ENCODE results near the gene ABLIM2.

ABLIM2 gene

DNA sequence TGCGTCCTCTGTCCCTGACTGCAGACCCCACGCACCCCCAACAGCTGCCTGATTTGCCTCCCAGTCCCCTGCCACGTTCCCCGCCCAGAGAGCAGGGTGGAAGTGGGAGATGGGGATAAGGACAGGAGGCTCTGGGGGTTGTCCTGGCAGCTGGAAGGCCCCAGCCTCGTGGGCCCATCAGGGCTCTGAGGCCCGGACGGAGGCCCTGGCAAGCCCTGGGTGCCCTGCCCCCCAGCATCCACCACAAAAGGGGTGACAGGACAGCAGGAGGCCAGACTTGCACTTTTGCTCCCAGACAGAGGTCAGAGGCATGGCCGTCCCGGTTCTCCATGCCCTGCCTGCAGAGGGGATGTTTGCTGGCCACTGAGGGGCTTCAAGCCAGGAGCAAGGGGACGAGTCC is 45.2 kb upstream of the ABLIM2 start:
- no peak overlapping the region for H3K27ac Mint-ChIP-seq
- TF ChIP-seq, protein P1, sequence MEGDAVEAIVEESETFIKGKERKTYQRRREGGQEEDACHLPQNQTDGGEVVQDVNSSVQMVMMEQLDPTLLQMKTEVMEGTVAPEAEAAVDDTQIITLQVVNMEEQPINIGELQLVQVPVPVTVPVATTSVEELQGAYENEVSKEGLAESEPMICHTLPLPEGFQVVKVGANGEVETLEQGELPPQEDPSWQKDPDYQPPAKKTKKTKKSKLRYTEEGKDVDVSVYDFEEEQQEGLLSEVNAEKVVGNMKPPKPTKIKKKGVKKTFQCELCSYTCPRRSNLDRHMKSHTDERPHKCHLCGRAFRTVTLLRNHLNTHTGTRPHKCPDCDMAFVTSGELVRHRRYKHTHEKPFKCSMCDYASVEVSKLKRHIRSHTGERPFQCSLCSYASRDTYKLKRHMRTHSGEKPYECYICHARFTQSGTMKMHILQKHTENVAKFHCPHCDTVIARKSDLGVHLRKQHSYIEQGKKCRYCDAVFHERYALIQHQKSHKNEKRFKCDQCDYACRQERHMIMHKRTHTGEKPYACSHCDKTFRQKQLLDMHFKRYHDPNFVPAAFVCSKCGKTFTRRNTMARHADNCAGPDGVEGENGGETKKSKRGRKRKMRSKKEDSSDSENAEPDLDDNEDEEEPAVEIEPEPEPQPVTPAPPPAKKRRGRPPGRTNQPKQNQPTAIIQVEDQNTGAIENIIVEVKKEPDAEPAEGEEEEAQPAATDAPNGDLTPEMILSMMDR (IDR thresholded peaks at IDR 0.05), result no peak
- H3K4me1 Mint-ChIP-seq, result peaks cover 86% of the 10 kb centered on the region
- no peaks in the 10 kb centered on the region for H3K9me3 Mint-ChIP-seq
- H3K36me3 Mint-ChIP-seq (ENCODE audit: low read depth), result no peaks in the 10 kb centered on the region
- DNase-seq, result no peak
- H3K4me3 Mint-ChIP-seq, result no peak overlapping the region
- H3K27me3 Mint-ChIP-seq (ENCODE audit: low read depth, poor library complexity), result no peaks in the 10 kb centered on the region

DNA sequence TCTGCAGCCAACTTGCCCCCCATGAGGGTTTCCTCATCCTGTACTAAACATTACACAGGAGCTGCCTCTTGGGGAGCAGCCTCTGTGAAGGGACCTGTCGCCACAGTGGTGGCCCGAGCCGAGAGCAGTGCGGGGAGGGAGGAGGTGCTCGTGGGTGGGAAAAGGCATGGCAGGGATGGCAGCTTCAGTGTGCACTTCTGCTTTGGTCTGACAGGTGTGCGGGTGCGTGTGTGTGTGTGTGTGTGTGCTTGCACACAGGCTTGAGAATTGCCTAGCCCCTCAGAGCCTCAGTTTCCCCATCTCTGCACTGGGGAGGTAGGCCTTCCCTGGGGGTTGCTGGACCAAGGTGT is 44.4 kb upstream of the ABLIM2 start:
- H3K9me3 Mint-ChIP-seq, result no peaks in the 10 kb centered on the region
- H3K4me1 Mint-ChIP-seq, result peaks cover 92% of the 10 kb centered on the region
- H3K27me3 Mint-ChIP-seq (ENCODE audit: low read depth, poor library complexity), result no peaks in the 10 kb centered on the region
- H3K36me3 Mint-ChIP-seq (ENCODE audit: low read depth), result no peaks in the 10 kb centered on the region
- no peak for DNase-seq
- no peak overlapping the region for H3K27ac Mint-ChIP-seq
- TF ChIP-seq, protein P1 (IDR thresholded peaks at IDR 0.05), result no peak
- no peak overlapping the region for H3K4me3 Mint-ChIP-seq

DNA sequence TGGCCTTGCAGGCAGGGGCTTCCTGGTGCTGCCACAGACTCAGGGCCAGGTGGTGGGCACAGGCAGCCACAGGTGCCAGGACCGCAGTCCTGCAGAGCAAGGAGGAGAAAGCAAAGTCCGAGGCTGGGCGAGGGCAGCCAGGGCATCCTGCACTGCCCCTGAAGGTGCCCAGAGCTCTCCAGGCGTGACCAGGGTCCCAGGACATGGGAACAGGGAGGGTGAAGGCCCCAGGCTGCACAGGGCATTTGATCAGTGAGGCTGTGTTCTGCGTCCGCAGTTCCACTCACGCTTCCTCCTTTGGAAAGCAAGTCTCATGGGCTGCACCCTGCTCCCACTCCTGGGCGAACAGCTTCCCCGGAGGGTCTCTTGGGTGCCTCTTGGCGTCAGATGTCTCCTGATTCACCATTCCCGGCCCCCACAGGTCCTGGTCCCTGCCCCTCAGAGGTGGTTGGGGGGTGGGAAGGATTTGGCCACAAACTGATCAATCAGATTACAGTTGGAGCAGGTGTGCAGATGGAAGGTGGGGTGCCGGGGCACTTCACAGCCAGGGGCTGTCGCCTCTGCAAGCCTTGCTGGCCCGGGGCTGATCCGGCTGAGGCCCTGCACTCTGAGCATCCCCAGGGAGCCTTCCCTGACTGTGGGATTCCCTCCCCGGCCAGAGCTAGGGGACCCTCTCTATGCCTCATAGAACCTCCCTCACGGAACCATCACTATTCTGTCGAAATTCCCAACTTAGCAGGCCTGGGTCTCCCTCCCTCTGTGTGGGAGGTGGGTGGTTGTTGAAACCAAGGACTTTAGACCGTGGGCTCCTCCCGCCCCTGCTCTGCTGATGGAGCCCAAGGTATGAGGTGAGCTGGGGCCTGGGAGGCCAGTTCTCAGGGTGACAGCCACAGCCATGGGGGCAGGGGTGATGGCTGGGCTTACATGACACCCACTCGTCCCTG is 43.8 kb upstream of the ABLIM2 start:
- Mint-ChIP-seq H3K9me3 (no peaks in the 10 kb centered on the region), H3K27me3 (ENCODE audit: low read depth, poor library complexity) (no peaks in the 10 kb centered on the region), H3K27ac (peak overlapping the region; percentile 50), H3K4me3 (no peak overlapping the region), H3K4me1 (peaks cover 86% of the 10 kb centered on the region), H3K36me3 (ENCODE audit: low read depth) (no peaks in the 10 kb centered on the region)
- TF ChIP-seq, protein P1 (IDR thresholded peaks at IDR 0.05), result no peak
- no peak for DNase-seq

DNA sequence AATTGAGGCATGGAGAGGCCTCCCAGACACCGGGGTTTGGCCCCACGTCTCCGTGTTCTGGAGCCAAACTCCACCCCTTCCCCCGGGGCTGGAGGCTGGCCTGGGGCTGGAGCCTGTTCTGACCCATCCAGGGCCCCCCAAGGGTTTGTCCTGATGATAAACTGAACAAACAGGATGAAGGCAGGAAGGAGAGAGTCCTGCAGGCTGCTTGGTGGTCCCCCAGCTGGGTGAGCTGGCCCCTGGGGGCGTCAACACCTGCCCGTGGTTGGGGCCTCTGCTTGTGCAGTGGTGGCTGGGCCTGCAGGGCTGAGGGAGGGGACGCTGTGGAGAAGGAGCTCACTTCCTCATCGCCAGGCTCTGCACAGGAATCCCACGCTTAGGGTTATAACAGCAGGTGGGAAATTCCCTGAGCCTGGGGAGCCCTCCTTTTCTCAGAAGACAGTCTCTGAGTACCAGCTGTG is 42.7 kb upstream of the ABLIM2 start:
- H3K4me3 Mint-ChIP-seq, result no peak overlapping the region
- peaks cover 83% of the 10 kb centered on the region for H3K4me1 Mint-ChIP-seq
- H3K9me3 Mint-ChIP-seq, result no peaks in the 10 kb centered on the region
- H3K27me3 Mint-ChIP-seq (ENCODE audit: low read depth, poor library complexity), result peaks cover 3% of the 10 kb centered on the region
- no peak overlapping the region for H3K27ac Mint-ChIP-seq
- DNase-seq, result no peak
- TF ChIP-seq, protein P1 (IDR thresholded peaks at IDR 0.05), result no peak
- H3K36me3 Mint-ChIP-seq (ENCODE audit: low read depth), result no peaks in the 10 kb centered on the region

DNA sequence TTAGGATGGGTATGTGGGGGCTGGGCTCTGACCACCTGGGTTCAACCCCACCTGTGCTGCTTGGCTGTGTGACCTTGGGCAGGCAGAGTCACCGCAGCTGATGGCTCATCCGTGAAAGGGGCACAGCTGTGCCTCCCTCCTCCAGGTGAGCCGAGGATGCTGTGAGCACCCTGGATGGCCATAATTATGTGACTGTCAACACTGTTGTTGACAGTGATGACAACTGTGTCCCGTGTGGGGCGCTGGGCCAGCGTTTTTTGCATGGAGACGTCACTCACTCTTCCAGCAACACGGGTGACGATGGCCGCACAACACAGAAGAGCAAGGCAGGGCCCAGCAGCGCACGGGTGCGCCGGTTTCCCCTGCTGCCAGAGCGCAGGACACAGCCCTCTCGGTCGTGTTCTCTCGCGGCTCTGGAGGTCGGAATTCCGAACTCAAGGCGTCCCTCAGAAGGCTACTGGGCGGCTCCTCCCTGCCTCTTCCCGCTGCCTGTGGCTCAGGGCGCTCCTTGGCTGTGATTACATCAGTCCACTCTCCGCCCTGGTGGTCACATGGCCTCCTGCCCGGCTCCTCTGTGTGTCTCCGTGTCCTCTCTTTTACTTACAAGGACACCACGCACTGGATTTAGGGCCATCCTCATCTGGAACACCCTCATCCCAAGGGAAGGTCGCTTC is 41.8 kb upstream of the ABLIM2 start:
- H3K9me3 Mint-ChIP-seq, result no peaks in the 10 kb centered on the region
- no peak overlapping the region for H3K27ac Mint-ChIP-seq
- H3K36me3 Mint-ChIP-seq (ENCODE audit: low read depth), result no peaks in the 10 kb centered on the region
- TF ChIP-seq, protein P1 (IDR thresholded peaks at IDR 0.05), result no peak
- no peak for DNase-seq
- H3K4me3 Mint-ChIP-seq, result peak overlapping the region; percentile 32
- peaks cover 79% of the 10 kb centered on the region for H3K4me1 Mint-ChIP-seq
- H3K27me3 Mint-ChIP-seq (ENCODE audit: low read depth, poor library complexity), result peaks cover 4% of the 10 kb centered on the region
